Measurements from ENCODE around the gene GNAQ. TPM values are rescaled to one million over a fixed set of nuclear protein-coding genes. Genes with fewer than 3 reads are reported as not detected.

Gene GNAQ
- total RNA-seq, 4 donors from 2014 or later, result 40.8 to 54.7 (median 53.8) TPM

- no peak for ATAC-seq (ENCODE audit: low FRiP score)
- TF ChIP-seq CTCF (IDR thresholded peaks at IDR 0.05), result no peak
- no peak for DNase-seq (ENCODE audit: low spot score)
Observed at GRCh38 chr9:77856615-77857014, 175.0 kb downstream of the GNAQ start.

- ATAC-seq (ENCODE audit: low FRiP score) (no peak), DNase-seq (ENCODE audit: low spot score) (no peak)
- TF ChIP-seq CTCF (IDR thresholded peaks at IDR 0.05), result no peak
Observed at GRCh38 chr9:77854916-77855311, 176.7 kb downstream of the GNAQ start.

GRCh38 chr9:77854258-77854915 is 177.2 kb downstream of the GNAQ start:
- TF ChIP-seq CTCF (IDR thresholded peaks at IDR 0.05), result no peak
- DNase-seq (ENCODE audit: low spot score), result no peak
- no peak for ATAC-seq (ENCODE audit: low FRiP score)

- DNase-seq (ENCODE audit: low spot score) (no peak), ATAC-seq (ENCODE audit: low FRiP score) (no peak)
- TF ChIP-seq CTCF (IDR thresholded peaks at IDR 0.05), result no peak
Observed at GRCh38 chr9:77853716-77854115, 177.9 kb downstream of the GNAQ start.

GRCh38 chr9:77851882-77852595 is 179.6 kb downstream of the GNAQ start:
- DNase-seq (ENCODE audit: low spot score), result no peak
- no peak for TF ChIP-seq CTCF (IDR thresholded peaks at IDR 0.05)
- no peak for ATAC-seq (ENCODE audit: low FRiP score)

GRCh38 chr9:77848897-77849296 is 182.7 kb downstream of the GNAQ start:
- ATAC-seq (ENCODE audit: low FRiP score), result peak; percentile 89
- no peak for DNase-seq (ENCODE audit: low spot score)
- TF ChIP-seq CTCF (IDR thresholded peaks at IDR 0.05), result no peak

GRCh38 chr9:77848404-77848803 is 183.2 kb downstream of the GNAQ start:
- DNase-seq (ENCODE audit: low spot score) (no peak), ATAC-seq (ENCODE audit: low FRiP score) (no peak)
- TF ChIP-seq CTCF (IDR thresholded peaks at IDR 0.05), result no peak

Data from omental fat pad (tissue), 4 donors.